ENCODE results near the gene RUNX2. TPM values are rescaled to one million over a fixed set of nuclear protein-coding genes. Genes with fewer than 3 reads are reported as not detected.

RUNX2 gene
- total and polyA plus RNA-seq, 8 donors = 0.09 to 3.8 (median 0.35) TPM

- TF ChIP-seq CTCF (IDR thresholded peaks at IDR 0.05) = no peak
- no peaks in the 10 kb centered on the region for H3K36me3 ChIP-seq
- H3K27me3 ChIP-seq = no peaks in the 10 kb centered on the region
- no peak overlapping the region for H3K4me3 ChIP-seq
- no peaks in the 10 kb centered on the region for H3K9me3 ChIP-seq
- ATAC-seq = no peak
- H3K27ac ChIP-seq = no peak overlapping the region
- H3K4me1 ChIP-seq = peaks cover 0 to 4% (median 0%) of the 10 kb centered on the region in 3 donors
- WGBS, 2 donors = 89 to 92% methylated on average over 2 of the region's 2 CpGs
- no peak for DNase-seq
- FAIRE-seq = no peak
- intact Hi-C loops (cut with DNase I) = no loop called here
These were observed 351.5 kb downstream of the RUNX2 start for GRCh38 chr6:45679631-45680030.

- H3K4me3 ChIP-seq = no peak overlapping the region
- H3K9me3 ChIP-seq = no peaks in the 10 kb centered on the region
- H3K27me3 ChIP-seq = no peaks in the 10 kb centered on the region
- no peaks in the 10 kb centered on the region for H3K36me3 ChIP-seq
- no peak overlapping the region for H3K27ac ChIP-seq
- ATAC-seq = peak in 2 of 4 donors; percentile 25 to 48
- no peak for FAIRE-seq
- WGBS, 2 donors = 67 to 69% methylated on average over 4 of the region's 4 CpGs
- intact Hi-C loops (cut with DNase I) = no loop called here
- peaks cover 0 to 4% (median 0%) of the 10 kb centered on the region in 3 donors for H3K4me1 ChIP-seq
- peak in 1 of 6 donors; percentile 20 for DNase-seq
- TF ChIP-seq CTCF (IDR thresholded peaks at IDR 0.05) = no peak
These were observed 353.9 kb downstream of the RUNX2 start for GRCh38 chr6:45681860-45682511.

GRCh38 chr6:45684476-45684875 is 356.3 kb downstream of the RUNX2 start:
- FAIRE-seq = no peak
- no peak overlapping the region for H3K4me3 ChIP-seq

GRCh38 chr6:45685076-45685475 is 356.9 kb downstream of the RUNX2 start:
- Histone ChIP-seq H3K36me3 (no peaks in the 10 kb centered on the region), H3K4me1 (no peaks in the 10 kb centered on the region), H3K27me3 (no peaks in the 10 kb centered on the region), H3K9me3 (no peaks in the 10 kb centered on the region), H3K4me3 (no peak overlapping the region), H3K27ac (no peak overlapping the region)
- intact Hi-C loops (cut with DNase I) = no loop called here
- no peak for ATAC-seq
- FAIRE-seq = no peak
- no peak for DNase-seq
- no peak for TF ChIP-seq CTCF (IDR thresholded peaks at IDR 0.05)

More at GRCh38 chr6:45684476-45684875, 356.3 kb downstream of the RUNX2 start:
- H3K27ac ChIP-seq = no peak overlapping the region
- intact Hi-C loops (cut with DNase I) = no loop called here
- no peaks in the 10 kb centered on the region for H3K9me3 ChIP-seq
- H3K36me3 ChIP-seq = no peaks in the 10 kb centered on the region
- DNase-seq (no peak), ATAC-seq (no peak)
- no peaks in the 10 kb centered on the region for H3K4me1 ChIP-seq
- H3K27me3 ChIP-seq = no peaks in the 10 kb centered on the region
- no peak for TF ChIP-seq CTCF (IDR thresholded peaks at IDR 0.05)

- 66 to 77% methylated on average over 8 of the region's 8 CpGs for WGBS, 2 donors
- TF ChIP-seq CTCF (IDR thresholded peaks at IDR 0.05) = no peak
- FAIRE-seq (no peak), ATAC-seq (no peak), DNase-seq (no peak)
- Histone ChIP-seq H3K9me3 (no peaks in the 10 kb centered on the region), H3K36me3 (no peaks in the 10 kb centered on the region), H3K27ac (no peak overlapping the region), H3K4me3 (no peak overlapping the region), H3K27me3 (no peaks in the 10 kb centered on the region), H3K4me1 (no peaks in the 10 kb centered on the region)
- intact Hi-C loops (cut with DNase I) = no loop called here
These were observed 358.9 kb downstream of the RUNX2 start for GRCh38 chr6:45686841-45687569.

All from pancreas (tissue), 10 donors.